Right atrium auricular region (tissue), 2 donors: ENCODE measurements around the gene COA7. TPM values are rescaled to one million over a fixed set of nuclear protein-coding genes. Genes with fewer than 3 reads are reported as not detected.
A peak's percentile ranks its signal among the peaks of the same experiment; 100 is the strongest.

Experiments used
- DNase-seq: peaks from one replicate; pipeline ENCODE4 v3.0.0-alpha.2; 2019; ENCODE audit warnings: low spot score
- H3K27ac ChIP-seq, 2 donors: fragments of 200-600 bp; sonication (generic); 1 replicate in 1 of 2; 2 replicates in 1 of 2; pipeline ENCODE4 v1.5.1; 2016 to 2019
- H3K27me3 ChIP-seq, 2 donors: fragments of 200-600 bp; sonication (generic); one replicate each; pipeline versions ENCODE4 v1.5.1 to v1.6.0; 2017 to 2019
- H3K36me3 ChIP-seq: fragments of 200-600 bp; sonication (generic); one replicate; pipeline ENCODE4 v1.5.1; 2016
- H3K4me1 ChIP-seq, 2 donors: fragments of 200-600 bp; sonication (generic); one replicate each; pipeline versions ENCODE4 v1.5.1 to v1.6.0; 2017 to 2019
- H3K4me3 ChIP-seq, 2 donors: fragments of 200-600 bp; sonication (generic); 1 replicate in 1 of 2; 2 replicates in 1 of 2; pipeline ENCODE4 v1.5.1; 2017 to 2019; ENCODE audit warnings: mild to moderate bottlenecking in 1 of 2, moderate library complexity in 1 of 2
- H3K9me3 ChIP-seq, 2 donors: fragments of 200-600 bp; sonication (generic); one replicate each; pipeline ENCODE4 v1.5.1; 2019
- CTCF ChIP-seq, 2 donors: fragments of 200-600 bp; sonication (generic); IDR thresholded peaks; one replicate each; pipeline ENCODE4 v1.5.1; 2019; ENCODE audit warnings: antibody characterized with exemption in 2 of 2
- total RNA-seq, 2 donors: library from RNA; depleted of rRNA; stranded (reverse); fragments of >200 nt; gene quantifications; one replicate each; pipeline ENCODE4 v1.1.0, GENCODE V29; 2016

The COA7 gene
- total RNA-seq, 2 donors from 2014 or later, result 8.7 to 10.6 TPM

- TF ChIP-seq CTCF (IDR thresholded peaks at IDR 0.05), result no peak
- Histone ChIP-seq H3K36me3 (no peaks in the 10 kb centered on the region), H3K4me3 (no peak overlapping the region), H3K4me1 (peaks cover 0 to 6% of the 10 kb centered on the region in 2 donors), H3K27ac (peak overlapping the region in 1 of 2 donors; percentile 36), H3K9me3 (no peaks in the 10 kb centered on the region), H3K27me3 (no peaks in the 10 kb centered on the region)
- no peak for DNase-seq
These were observed 9.9 kb upstream of the COA7 start for GRCh38 chr1:52707927-52708655.

- Histone ChIP-seq H3K27me3 (no peaks in the 10 kb centered on the region), H3K27ac (no peak overlapping the region), H3K4me1 (peaks cover 0 to 6% of the 10 kb centered on the region in 2 donors), H3K9me3 (no peaks in the 10 kb centered on the region), H3K36me3 (no peaks in the 10 kb centered on the region), H3K4me3 (no peak overlapping the region)
- TF ChIP-seq CTCF (IDR thresholded peaks at IDR 0.05), result no peak
- no peak for DNase-seq
These were observed 9.1 kb upstream of the COA7 start for GRCh38 chr1:52706941-52707926.

- Histone ChIP-seq H3K9me3 (no peaks in the 10 kb centered on the region), H3K36me3 (no peaks in the 10 kb centered on the region), H3K27ac (no peak overlapping the region), H3K27me3 (no peaks in the 10 kb centered on the region), H3K4me1 (peaks cover 0 to 6% of the 10 kb centered on the region in 2 donors), H3K4me3 (no peak overlapping the region)
- DNase-seq, result no peak
- TF ChIP-seq CTCF (IDR thresholded peaks at IDR 0.05), result no peak
These were observed 8.1 kb upstream of the COA7 start for GRCh38 chr1:52706136-52706670.

- peak overlapping the region; percentile 82 to 89 for H3K27ac ChIP-seq
- H3K9me3 ChIP-seq, result no peaks in the 10 kb centered on the region
- no peak for TF ChIP-seq CTCF (IDR thresholded peaks at IDR 0.05)
- peak; percentile 96 for DNase-seq
- no peaks in the 10 kb centered on the region for H3K27me3 ChIP-seq
- peaks cover 0 to 11% of the 10 kb centered on the region in 2 donors for H3K4me1 ChIP-seq
- no peaks in the 10 kb centered on the region for H3K36me3 ChIP-seq
- H3K4me3 ChIP-seq, result peak overlapping the region; percentile 44 to 59
These were observed 5.0 kb upstream of the COA7 start for GRCh38 chr1:52702886-52703787.

- H3K27me3 ChIP-seq, result no peaks in the 10 kb centered on the region
- peaks cover 0 to 17% of the 10 kb centered on the region in 2 donors for H3K4me1 ChIP-seq
- H3K27ac ChIP-seq, result no peak overlapping the region
- no peak for TF ChIP-seq CTCF (IDR thresholded peaks at IDR 0.05)
- no peaks in the 10 kb centered on the region for H3K9me3 ChIP-seq
- H3K4me3 ChIP-seq, result no peak overlapping the region
- no peak for DNase-seq
- H3K36me3 ChIP-seq, result peaks cover 18% of the 10 kb centered on the region
These were observed 2.5 kb downstream of the COA7 start for GRCh38 chr1:52695627-52696026.
